IPS-20b (cell line): ENCODE measurements around the gene HDAC7.

Source experiments
- H3K27ac ChIP-seq: one replicate; pipeline ENCODE4 v1.5.1; 2013; ENCODE audit warnings: low read length
- H3K27me3 ChIP-seq: 2 replicates; pipeline ENCODE4 v1.6.1; 2013; ENCODE audit warnings: mild to moderate bottlenecking, low read length, inconsistent platforms; ENCODE audit not compliant: insufficient read depth
- H3K36me3 ChIP-seq: 2 replicates; pipeline ENCODE4 v1.6.1; 2013; ENCODE audit warnings: low read depth, mild to moderate bottlenecking, inconsistent platforms, low read length, moderate library complexity; ENCODE audit not compliant: insufficient read depth
- H3K4me1 ChIP-seq: 2 replicates; pipeline ENCODE4 v1.6.1; 2013; ENCODE audit warnings: mild to moderate bottlenecking, control low read depth, inconsistent platforms, low read length, moderate library complexity; ENCODE audit not compliant: insufficient read depth
- H3K4me3 ChIP-seq: 2 replicates; pipeline ENCODE4 v1.5.1; 2013; ENCODE audit warnings: mild to moderate bottlenecking, low read length, inconsistent platforms
- H3K9ac ChIP-seq: 2 replicates; pipeline ENCODE4 v1.6.1; 2013; ENCODE audit warnings: low read depth, mild to moderate bottlenecking, inconsistent platforms, low read length, moderate library complexity
- H3K9me3 ChIP-seq: 2 replicates; pipeline ENCODE4 v1.6.1; 2013; ENCODE audit warnings: mild to moderate bottlenecking, low read depth, low read length, inconsistent platforms; ENCODE audit not compliant: insufficient read depth

HDAC7 gene

GRCh38 chr12:47837190-47838171 lies 17.8 kb upstream of the HDAC7 start:
- H3K4me3 ChIP-seq = no peak overlapping the region
- H3K4me1 ChIP-seq = peaks cover 9% of the 10 kb centered on the region; the same call in 1 of the 2 replicates
- no peaks in the 10 kb centered on the region for H3K9me3 ChIP-seq
- no peak overlapping the region for H3K27ac ChIP-seq
- H3K9ac ChIP-seq = no peak overlapping the region
- no peaks in the 10 kb centered on the region for H3K36me3 ChIP-seq
- H3K27me3 ChIP-seq = no peaks in the 10 kb centered on the region

GRCh38 chr12:47835831-47836155 lies 16.1 kb upstream of the HDAC7 start:
- Histone ChIP-seq H3K9ac (no peak overlapping the region), H3K9me3 (no peaks in the 10 kb centered on the region), H3K4me1 (peaks cover 9% of the 10 kb centered on the region; the same call in 1 of the 2 replicates), H3K27ac (no peak overlapping the region), H3K27me3 (no peaks in the 10 kb centered on the region), H3K4me3 (no peak overlapping the region), H3K36me3 (no peaks in the 10 kb centered on the region)

- H3K27ac ChIP-seq = no peak overlapping the region
- H3K9me3 ChIP-seq = no peaks in the 10 kb centered on the region
Measured at GRCh38 chr12:47835006-47835830, 15.5 kb upstream of the HDAC7 start.

GRCh38 chr12:47834199-47834903 lies 14.6 kb upstream of the HDAC7 start:
- Histone ChIP-seq H3K9me3 (no peaks in the 10 kb centered on the region), H3K9ac (no peak overlapping the region), H3K27ac (no peak overlapping the region), H3K4me1 (peaks cover 10% of the 10 kb centered on the region), H3K4me3 (no peak overlapping the region), H3K27me3 (no peaks in the 10 kb centered on the region), H3K36me3 (no peaks in the 10 kb centered on the region)

More at GRCh38 chr12:47835006-47835830, 15.5 kb upstream of the HDAC7 start:
- Histone ChIP-seq H3K9ac (no peak overlapping the region), H3K4me3 (no peak overlapping the region), H3K4me1 (peaks cover 9% of the 10 kb centered on the region; the same call in 1 of the 2 replicates), H3K27me3 (no peaks in the 10 kb centered on the region), H3K36me3 (no peaks in the 10 kb centered on the region)

GRCh38 chr12:47833591-47834012 lies 13.9 kb upstream of the HDAC7 start:
- Histone ChIP-seq H3K4me3 (no peak overlapping the region), H3K36me3 (no peaks in the 10 kb centered on the region), H3K9ac (no peak overlapping the region), H3K27me3 (no peaks in the 10 kb centered on the region), H3K27ac (no peak overlapping the region), H3K4me1 (peaks cover 15% of the 10 kb centered on the region), H3K9me3 (no peaks in the 10 kb centered on the region)

- H3K27ac ChIP-seq = no peak overlapping the region
- H3K9me3 ChIP-seq = no peaks in the 10 kb centered on the region
- no peaks in the 10 kb centered on the region for H3K36me3 ChIP-seq
- no peak overlapping the region for H3K9ac ChIP-seq
- H3K4me1 ChIP-seq = peaks cover 20% of the 10 kb centered on the region
- H3K27me3 ChIP-seq = no peaks in the 10 kb centered on the region
- no peak overlapping the region for H3K4me3 ChIP-seq
Measured at GRCh38 chr12:47832263-47832933, 12.7 kb upstream of the HDAC7 start.

GRCh38 chr12:47829584-47829983 lies 9.9 kb upstream of the HDAC7 start:
- no peaks in the 10 kb centered on the region for H3K9me3 ChIP-seq
- peaks cover 20% of the 10 kb centered on the region for H3K4me1 ChIP-seq
- H3K27me3 ChIP-seq = no peaks in the 10 kb centered on the region
- no peak overlapping the region for H3K4me3 ChIP-seq
- H3K36me3 ChIP-seq = no peaks in the 10 kb centered on the region
- no peak overlapping the region for H3K9ac ChIP-seq
- H3K27ac ChIP-seq = no peak overlapping the region

GRCh38 chr12:47828976-47829482 lies 9.3 kb upstream of the HDAC7 start:
- no peak overlapping the region for H3K27ac ChIP-seq
- no peaks in the 10 kb centered on the region for H3K36me3 ChIP-seq
- no peaks in the 10 kb centered on the region for H3K9me3 ChIP-seq
- no peaks in the 10 kb centered on the region for H3K27me3 ChIP-seq
- H3K9ac ChIP-seq = no peak overlapping the region
- H3K4me1 ChIP-seq = peaks cover 22% of the 10 kb centered on the region
- no peak overlapping the region for H3K4me3 ChIP-seq

- H3K4me1 ChIP-seq = peaks cover 22% of the 10 kb centered on the region
- H3K27ac ChIP-seq = no peak overlapping the region
Measured at GRCh38 chr12:47828008-47828975, 8.6 kb upstream of the HDAC7 start.

GRCh38 chr12:47825173-47825639 lies 5.5 kb upstream of the HDAC7 start:
- H3K4me3 ChIP-seq = no peak overlapping the region
- H3K36me3 ChIP-seq = no peaks in the 10 kb centered on the region
- H3K9me3 ChIP-seq = no peaks in the 10 kb centered on the region
- H3K9ac ChIP-seq = no peak overlapping the region
- H3K27ac ChIP-seq = no peak overlapping the region
- peaks cover 37% of the 10 kb centered on the region for H3K4me1 ChIP-seq
- H3K27me3 ChIP-seq = peaks cover 19% of the 10 kb centered on the region; the same call in 1 of the 2 replicates

More at GRCh38 chr12:47828008-47828975, 8.6 kb upstream of the HDAC7 start:
- Histone ChIP-seq H3K27me3 (0 out of 2 replicates have a peak, but pooled peaks cover 3% of the 10 kb centered on the region), H3K9ac (peak overlapping the region; percentile 41; the same call in 1 of the 2 replicates), H3K9me3 (no peaks in the 10 kb centered on the region), H3K4me3 (no peak overlapping the region), H3K36me3 (no peaks in the 10 kb centered on the region)
